ENCODE measurements around the gene SRRT. TPM values are rescaled to one million over a fixed set of nuclear protein-coding genes. Genes with fewer than 3 reads are reported as not detected.

SRRT gene
- total and polyA plus RNA-seq, 10 of the 15 experiments (the other 5 are each of a cell fraction or from before 2014, with no cell fraction given), result 11.1 to 254 (median 111) TPM

GRCh38 chr7:100856871-100857282, 18.0 kb upstream of the SRRT start (continued):
- TF ChIP-seq ZNF207 (IDR thresholded peaks at IDR 0.05; ENCODE audit: borderline replicate concordance) (no peak), NFXL1 (IDR thresholded peaks at IDR 0.05; ENCODE audit: borderline replicate concordance) (no peak), ZNF274 (IDR thresholded peaks at IDR 0.05; ENCODE audit: insufficient read depth, insufficient read length) (no peak), BMI1 (IDR thresholded peaks at IDR 0.05; ENCODE audit: borderline replicate concordance) (no peak), WRNIP1 (IDR thresholded peaks at IDR 0.05; ENCODE audit: borderline replicate concordance, low read depth, low read length) (no peak)
- TF ChIP-seq, protein P1, sequence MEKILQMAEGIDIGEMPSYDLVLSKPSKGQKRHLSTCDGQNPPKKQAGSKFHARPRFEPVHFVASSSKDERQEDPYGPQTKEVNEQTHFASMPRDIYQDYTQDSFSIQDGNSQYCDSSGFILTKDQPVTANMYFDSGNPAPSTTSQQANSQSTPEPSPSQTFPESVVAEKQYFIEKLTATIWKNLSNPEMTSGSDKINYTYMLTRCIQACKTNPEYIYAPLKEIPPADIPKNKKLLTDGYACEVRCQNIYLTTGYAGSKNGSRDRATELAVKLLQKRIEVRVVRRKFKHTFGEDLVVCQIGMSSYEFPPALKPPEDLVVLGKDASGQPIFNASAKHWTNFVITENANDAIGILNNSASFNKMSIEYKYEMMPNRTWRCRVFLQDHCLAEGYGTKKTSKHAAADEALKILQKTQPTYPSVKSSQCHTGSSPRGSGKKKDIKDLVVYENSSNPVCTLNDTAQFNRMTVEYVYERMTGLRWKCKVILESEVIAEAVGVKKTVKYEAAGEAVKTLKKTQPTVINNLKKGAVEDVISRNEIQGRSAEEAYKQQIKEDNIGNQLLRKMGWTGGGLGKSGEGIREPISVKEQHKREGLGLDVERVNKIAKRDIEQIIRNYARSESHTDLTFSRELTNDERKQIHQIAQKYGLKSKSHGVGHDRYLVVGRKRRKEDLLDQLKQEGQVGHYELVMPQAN (conservative IDR thresholded peaks at IDR 0.05), result no peak

DNA sequence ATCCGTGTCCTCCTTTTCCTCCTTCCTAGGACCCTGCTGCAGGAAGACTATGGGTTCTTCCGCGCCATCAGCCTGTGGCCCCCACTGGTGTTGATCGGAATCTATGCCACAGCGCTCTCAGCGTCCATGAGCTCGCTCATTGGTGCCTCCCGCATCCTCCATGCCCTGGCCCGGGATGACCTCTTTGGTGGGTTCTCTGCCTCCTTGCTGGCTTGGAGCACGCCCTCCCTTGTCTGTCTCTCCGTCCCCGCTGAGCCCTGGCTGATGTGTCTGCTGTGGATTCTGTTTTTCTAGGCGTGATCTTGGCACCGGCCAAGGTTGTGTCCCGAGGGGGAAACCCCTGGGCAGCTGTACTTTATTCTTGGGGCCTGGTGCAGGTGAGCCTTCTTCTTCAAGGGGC, 15.0 kb upstream of the SRRT start:
- CTCF ChIA-PET, result no interaction called here
- intact Hi-C loops (cut with micrococcal nuclease; ENCODE audit: unreplicated experiment) (no loop called here), in situ Hi-C loops (cut with MboI) (loop anchor here (10.0 kb wide), 2 partner anchors 155 to 385 kb away; partner anchors contain the start of genes POP7 and TSC22D4)
- FAIRE-seq, result no peak
- H2AFZ ChIP-seq (ENCODE audit: control insufficient read depth, low read depth, low read length), result no peak overlapping the region
- RAD21 ChIA-PET (ENCODE audit: unreplicated experiment), result no interaction called here
- POLR2A ChIA-PET, result no interaction called here
- no TSS peak for BruUV-seq (replicated peaks)
- H3K9ac ChIP-seq (ENCODE audit: control insufficient read depth, insufficient read depth, low read length), result no peak overlapping the region
- H3K4me1 ChIP-seq (ENCODE audit: control insufficient read depth, insufficient read depth, low read length), result no peaks in the 10 kb centered on the region
- no peak overlapping the region for H3K4me3 ChIP-seq
- SMC1A ChIA-PET (ENCODE audit: uncharacterized antibody, unreplicated experiment), result interaction anchor here (1.1 kb wide), 1 partner anchor 61 kb away, joined by 3 read pairs; no protein-coding TSS in a partner anchor
- peaks cover 4 to 8% of the 10 kb centered on the region in 2 experiments; a peak in 3 of 4 replicates for H3K36me3 ChIP-seq (ENCODE audit: control insufficient read depth in 2 of 2, insufficient read depth in 2 of 2, low read length in 1 of 2)
- H3K79me2 ChIP-seq (ENCODE audit: control insufficient read depth, insufficient read depth, low read length), result no peaks in the 10 kb centered on the region
- no peak overlapping the region for H3K4me2 ChIP-seq (ENCODE audit: control insufficient read depth, insufficient read depth)
- 98% methylated on average over 15 of the region's 15 CpGs for WGBS (ENCODE audit: insufficient coverage, insufficient replicate concordance, low lambda C conversion rate, missing lambda C conversion rate)
- H3K9me3 ChIP-seq (replicated peaks; ENCODE audit: control insufficient read depth, insufficient read depth, low read length), result no peaks in the 10 kb centered on the region
- no peaks in the 10 kb centered on the region for H3K27me3 ChIP-seq (replicated peaks in 1 of 2; ENCODE audit: control insufficient read depth in 2 of 2, insufficient read depth in 2 of 2, low read length in 1 of 2)
- no peaks in the 10 kb centered on the region for H4K20me1 ChIP-seq (ENCODE audit: control insufficient read depth, insufficient read depth)
- no peak for DNase-seq (ENCODE audit: low read depth, low spot score)
- no peak for ATAC-seq
- no peak overlapping the region for H3K27ac ChIP-seq (ENCODE audit: control insufficient read depth, insufficient read depth)
- no peak for TF ChIP-seq POLR2AphosphoS5 (IDR thresholded peaks at IDR 0.05; ENCODE audit: low read length)
- no peak for TF ChIP-seq SREBF1 (IDR thresholded peaks at IDR 0.05; ENCODE audit: low read length)
- TF ChIP-seq ATF3 (IDR thresholded peaks at IDR 0.05; ENCODE audit: borderline replicate concordance, extremely low read depth, low read depth, low read length), result no peak
- no peak for TF ChIP-seq WRNIP1 (IDR thresholded peaks at IDR 0.05; ENCODE audit: borderline replicate concordance, low read depth, low read length)
- TF ChIP-seq DPF2 (IDR thresholded peaks at IDR 0.05), result no peak
- TF ChIP-seq CBFB (IDR thresholded peaks at IDR 0.05; ENCODE audit: low read depth), result no peak
- TF ChIP-seq ASH2L (IDR thresholded peaks at IDR 0.05; ENCODE audit: borderline replicate concordance, low read depth), result no peak
- no peak for TF ChIP-seq SUZ12 (IDR thresholded peaks at IDR 0.05; ENCODE audit: unreplicated experiment)
- no peak for TF ChIP-seq CHD1 (IDR thresholded peaks at IDR 0.05; ENCODE audit: low read depth, low read length)
- no peak for TF ChIP-seq YBX1 (IDR thresholded peaks at IDR 0.05)
- TF ChIP-seq ZBTB4 (CRISPR knock-in tag; IDR thresholded peaks at IDR 0.05), result no peak
- no peak for TF ChIP-seq ZNF622 (IDR thresholded peaks at IDR 0.05)
- TF ChIP-seq EZH2 (IDR thresholded peaks at IDR 0.05; ENCODE audit: borderline replicate concordance, control insufficient read depth, low read depth, low read length), result no peak
